HG02840 (cell line): Measurements from ENCODE around the gene MAS1.
"Not testable (repeated sequence)": the region's sequence is repeated elsewhere in the genome, so short reads cannot be mapped to it uniquely, and the experiment has no call there.

ENCODE experiments used
- ATAC-seq: cut with Tn5 transposase; IDR thresholded peaks from one replicate; pipeline ENCODE4 v1.9.1; 2021; ENCODE audit warnings: mild to moderate bottlenecking, moderate library complexity, moderate number of reproducible peaks; ENCODE audit not compliant: unreplicated experiment, low FRiP score

The MAS1 gene

GRCh38 chr6:159914565-159914923 is 23.8 kb downstream of the MAS1 start:
- no peak for ATAC-seq

DNA sequence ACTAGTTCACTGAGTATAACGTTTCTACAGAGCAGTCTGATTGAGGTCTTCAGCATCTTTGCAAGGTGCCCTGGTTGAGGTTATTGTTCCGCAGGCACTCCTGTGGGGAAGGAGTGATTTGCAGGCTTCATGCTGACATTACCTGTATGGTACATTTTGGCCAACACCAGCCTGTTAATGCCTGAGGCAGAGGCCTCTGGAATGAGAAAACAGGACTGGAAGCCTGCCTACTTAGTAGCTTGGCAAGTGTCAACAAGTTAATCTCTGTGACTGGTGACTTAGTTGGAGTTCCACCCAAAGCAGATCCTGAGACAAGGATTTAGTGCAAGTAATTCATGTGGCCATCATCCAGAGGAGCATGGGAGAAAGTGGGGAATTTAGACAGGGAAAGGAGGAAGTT is 24.6 kb downstream of the MAS1 start:
- no peak for ATAC-seq

DNA sequence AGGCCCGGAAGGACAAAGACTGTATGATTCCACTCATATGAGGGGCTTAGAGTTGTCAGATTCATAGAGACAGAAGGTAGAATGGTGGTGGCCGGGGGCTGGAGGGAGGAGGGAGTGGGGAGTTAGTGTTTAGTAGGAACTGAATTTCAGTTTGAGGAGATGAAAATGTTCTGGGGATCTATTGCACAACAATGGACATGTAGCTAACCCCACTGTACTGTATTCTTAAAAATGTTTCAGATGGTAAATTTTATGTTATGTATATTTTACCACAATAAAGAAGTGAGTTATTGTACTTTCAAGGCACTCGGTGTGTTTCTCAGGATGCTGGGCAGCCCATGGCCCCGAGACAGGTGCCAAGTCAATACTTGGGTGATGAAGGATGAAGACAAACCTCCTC is 25.4 kb downstream of the MAS1 start:
- ATAC-seq = no peak

DNA sequence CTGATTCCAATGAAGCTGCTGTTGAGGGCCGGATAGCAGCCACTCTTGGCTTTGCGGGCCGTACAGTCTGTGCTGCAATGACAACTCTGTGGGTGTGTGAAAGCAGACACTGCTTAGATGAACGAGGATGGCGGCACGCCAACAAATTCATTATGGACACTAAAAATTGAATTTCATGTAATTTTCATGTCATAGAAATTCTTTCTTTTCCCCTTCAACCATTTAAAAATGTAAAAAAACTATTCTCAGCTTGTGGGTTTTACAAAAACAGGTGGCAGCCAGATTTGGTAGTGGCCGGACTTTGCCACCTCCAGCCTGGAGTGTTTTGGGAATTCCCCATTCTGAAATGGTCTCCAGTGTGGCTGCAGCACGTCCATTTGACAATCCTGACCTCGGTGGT is 26.0 kb downstream of the MAS1 start:
- ATAC-seq = no peak

GRCh38 chr6:159919011-159919511 is 28.3 kb downstream of the MAS1 start:
- ATAC-seq = no peak

- ATAC-seq = no peak
Observed at GRCh38 chr6:159919800-159920199, 29.0 kb downstream of the MAS1 start.

GRCh38 chr6:159924150-159924549 is 33.4 kb downstream of the MAS1 start:
- ATAC-seq = not testable (repeated sequence)

DNA sequence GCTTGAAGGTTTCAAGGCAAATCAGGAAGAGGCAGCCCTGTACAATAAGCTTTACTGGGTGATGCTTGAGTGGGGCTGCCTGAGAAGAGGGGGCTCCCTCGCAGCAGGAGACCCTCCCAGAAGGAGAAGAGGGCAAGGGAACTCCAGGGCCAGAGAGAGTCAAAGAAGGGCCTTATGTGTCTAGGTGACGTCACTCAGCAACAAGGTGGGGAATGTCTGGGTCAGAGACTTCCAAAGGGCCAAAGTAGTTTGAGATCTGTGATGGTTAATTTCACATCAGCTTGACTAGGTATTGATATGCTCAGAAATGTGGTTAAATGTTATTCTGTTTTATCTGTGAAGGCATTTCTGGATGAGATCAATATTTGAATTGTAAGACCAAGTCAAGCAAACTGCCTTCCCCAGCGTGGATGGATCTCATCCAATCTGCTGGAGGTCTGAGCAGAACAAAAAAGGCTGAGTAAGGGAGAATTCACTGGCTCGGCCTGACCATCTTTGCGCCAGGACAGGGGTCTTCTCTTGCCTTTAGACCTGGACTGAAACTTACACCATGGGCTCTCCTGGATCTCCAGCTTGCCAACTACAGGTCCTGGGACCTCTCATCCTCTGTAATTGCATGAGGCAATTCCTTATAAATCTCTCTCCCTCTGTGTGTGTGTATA is 35.9 kb downstream of the MAS1 start:
- ATAC-seq = no peak

GRCh38 chr6:159929819-159930218 is 39.0 kb downstream of the MAS1 start:
- no peak for ATAC-seq

- peak; percentile 92 for ATAC-seq
Observed at GRCh38 chr6:159931112-159931511, 40.3 kb downstream of the MAS1 start.

GRCh38 chr6:159931846-159932245 is 41.1 kb downstream of the MAS1 start:
- ATAC-seq = no peak

- no peak for ATAC-seq
Observed at GRCh38 chr6:159933077-159933476, 42.3 kb downstream of the MAS1 start.

- ATAC-seq = no peak
Observed at GRCh38 chr6:159934181-159934580, 43.4 kb downstream of the MAS1 start.

GRCh38 chr6:159935065-159935464 is 44.3 kb downstream of the MAS1 start:
- ATAC-seq = no peak

GRCh38 chr6:159935633-159936032 is 44.8 kb downstream of the MAS1 start:
- ATAC-seq = no peak

GRCh38 chr6:159939591-159940016 is 48.8 kb downstream of the MAS1 start:
- no peak for ATAC-seq
